GM23248 (cell line): Measurements from ENCODE around the gene CNN3.

Source experiments
- EZH2 ChIP-seq: fragments of 200-600 bp; sonication (generic); IDR thresholded peaks from 2 replicates; pipeline ENCODE4 v1.6.1; 2018; ENCODE audit warnings: antibody characterized with exemption, mild to moderate bottlenecking; ENCODE audit not compliant: insufficient read depth, poor library complexity, severe bottlenecking
- EZH2phosphoT487 ChIP-seq: fragments of 200-600 bp; sonication (generic); IDR thresholded peaks from 2 replicates; pipeline ENCODE4 v1.6.1; 2018; ENCODE audit warnings: antibody characterized with exemption, moderate library complexity, mild to moderate bottlenecking, low read depth; ENCODE audit not compliant: insufficient read depth

- TF ChIP-seq EZH2phosphoT487 (no peak), EZH2 (no peak)
Measured at GRCh38 chr1:94907136-94907535, 19.8 kb downstream of the CNN3 start.
